NCI-H774 (cell line): ENCODE data around the gene CADM2.

Experiments used
- DNase-seq: peaks from one replicate; lab custom pipeline; 2025; lab: John Stamatoyannopoulos, UW

Gene CADM2

GRCh38 chr3:85808755-85809154 is 850.0 kb downstream of the CADM2 start:
- DNase-seq = no peak

DNA sequence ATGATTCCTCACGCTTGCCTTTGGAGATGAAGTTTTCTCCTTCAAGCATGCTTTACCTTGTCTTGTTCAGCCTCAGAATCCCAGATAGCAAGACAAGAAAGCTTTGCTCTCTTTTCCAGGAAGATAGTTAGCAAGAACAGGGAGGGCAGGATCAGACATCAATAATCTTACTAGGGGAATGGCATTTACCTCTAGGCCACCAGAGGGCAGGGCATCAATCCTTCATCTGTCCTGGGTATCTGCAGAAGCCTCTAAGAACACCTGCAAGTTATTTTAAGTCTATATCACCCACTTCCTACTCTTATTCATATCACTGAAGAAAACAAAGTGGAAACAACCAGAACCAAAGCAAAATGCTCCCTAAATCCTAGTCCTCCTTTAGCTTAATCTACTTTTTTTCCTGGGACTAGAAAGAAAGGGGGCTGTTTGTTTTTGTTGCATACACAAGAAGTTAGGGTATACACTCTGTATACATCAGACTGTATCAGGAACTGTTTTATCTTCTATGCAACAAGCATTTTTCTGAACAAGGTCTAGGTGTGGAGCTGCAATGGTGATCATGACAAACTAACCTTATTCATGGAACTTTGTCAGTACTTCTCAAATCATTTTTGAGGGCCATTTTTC is 862.5 kb downstream of the CADM2 start:
- no peak for DNase-seq

- DNase-seq = no peak
Measured at GRCh38 chr3:85835857-85836440, 877.2 kb downstream of the CADM2 start.

GRCh38 chr3:85837402-85837801 is 878.6 kb downstream of the CADM2 start:
- DNase-seq = no peak

- no peak for DNase-seq
Measured at GRCh38 chr3:85838921-85839320, 880.1 kb downstream of the CADM2 start.

DNA sequence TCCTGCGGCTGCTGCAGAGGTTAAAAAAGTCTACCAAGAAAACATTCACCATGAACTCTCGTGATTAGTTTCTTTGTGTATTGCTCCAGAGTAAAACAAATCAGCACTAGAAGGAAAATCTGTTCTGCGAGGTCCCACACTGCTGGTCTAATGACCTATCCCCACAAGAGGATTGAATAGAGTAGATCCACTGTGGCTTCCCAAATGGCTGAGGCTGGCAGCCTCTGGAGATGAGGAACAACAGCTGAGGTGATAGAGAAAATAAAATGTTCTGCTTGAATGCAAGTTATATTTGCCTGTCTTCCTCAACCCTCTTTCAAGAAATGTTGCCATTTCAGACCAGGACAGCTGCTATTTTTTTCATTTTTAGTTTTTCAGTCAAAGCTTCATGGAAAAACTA is 883.3 kb downstream of the CADM2 start:
- DNase-seq = no peak

DNA sequence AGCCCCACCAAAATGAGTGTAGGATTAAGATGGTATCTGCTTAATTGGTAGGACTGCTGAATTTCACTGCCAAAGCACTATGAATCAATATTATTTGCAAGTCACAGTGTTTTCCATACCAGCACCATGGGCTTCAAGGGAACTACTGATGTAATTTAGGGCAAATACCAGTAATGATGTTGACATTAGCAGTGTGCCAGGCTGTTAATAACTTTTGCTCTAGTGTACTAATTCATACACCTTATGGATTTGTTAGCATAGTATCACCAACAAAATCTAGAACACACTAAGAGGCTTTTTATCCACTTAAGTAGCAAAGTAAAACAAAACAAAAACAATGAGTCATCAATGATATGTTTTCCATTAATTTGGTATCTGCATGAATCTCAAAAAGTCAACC is 888.2 kb downstream of the CADM2 start:
- DNase-seq = peak; percentile 7

GRCh38 chr3:85851071-85851470 is 892.3 kb downstream of the CADM2 start:
- DNase-seq = no peak

DNA sequence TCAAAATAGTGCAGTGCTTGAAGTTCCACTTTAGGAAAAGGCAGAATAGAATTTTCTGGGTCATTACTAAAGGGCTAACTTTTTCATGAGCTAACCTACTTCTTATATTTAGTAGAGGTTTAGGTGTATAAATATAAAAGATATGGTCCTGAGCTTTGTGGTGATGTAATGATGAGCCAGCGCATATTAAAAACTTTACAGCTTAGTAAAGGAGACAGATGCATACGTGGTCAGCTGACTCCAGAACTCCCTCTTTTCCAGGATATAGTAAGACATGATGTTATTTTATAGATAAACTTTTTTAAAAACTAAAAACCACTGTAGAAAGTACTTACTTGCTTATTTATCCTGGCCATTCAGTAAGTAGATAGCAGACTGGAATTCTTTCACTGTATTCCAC is 895.0 kb downstream of the CADM2 start:
- DNase-seq = no peak

- no peak for DNase-seq
Measured at GRCh38 chr3:85862893-85863455, 904.2 kb downstream of the CADM2 start.

GRCh38 chr3:85864896-85865295 is 906.1 kb downstream of the CADM2 start:
- no peak for DNase-seq

- no peak for DNase-seq
Measured at GRCh38 chr3:85867072-85867471, 908.3 kb downstream of the CADM2 start.

- DNase-seq = no peak
Measured at GRCh38 chr3:85875589-85875988, 916.8 kb downstream of the CADM2 start.

GRCh38 chr3:85877631-85878030 is 918.8 kb downstream of the CADM2 start:
- DNase-seq = no peak

GRCh38 chr3:85881833-85882393 is 923.1 kb downstream of the CADM2 start:
- DNase-seq = no peak

- DNase-seq = no peak
Measured at GRCh38 chr3:85890043-85890555, 931.3 kb downstream of the CADM2 start.

GRCh38 chr3:85903434-85903833 is 944.6 kb downstream of the CADM2 start:
- DNase-seq = no peak

DNA sequence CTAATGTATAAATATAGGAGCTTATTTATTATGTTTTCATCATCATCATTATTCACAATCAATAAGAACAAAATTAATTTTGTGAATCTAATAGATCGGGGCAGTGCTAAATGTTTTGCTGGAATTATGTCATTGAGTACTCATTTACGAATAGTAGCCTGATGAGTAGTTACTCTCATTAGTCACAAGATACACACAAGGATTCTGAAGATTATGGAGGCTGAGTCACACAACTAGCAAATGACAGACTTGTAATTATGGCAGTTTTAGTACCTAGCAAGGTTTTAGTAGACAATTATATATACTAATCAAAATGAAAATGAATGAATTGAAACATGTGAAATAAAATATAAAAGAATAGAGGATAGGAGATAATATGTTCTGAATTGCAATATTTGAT is 954.2 kb downstream of the CADM2 start:
- DNase-seq = no peak

DNA sequence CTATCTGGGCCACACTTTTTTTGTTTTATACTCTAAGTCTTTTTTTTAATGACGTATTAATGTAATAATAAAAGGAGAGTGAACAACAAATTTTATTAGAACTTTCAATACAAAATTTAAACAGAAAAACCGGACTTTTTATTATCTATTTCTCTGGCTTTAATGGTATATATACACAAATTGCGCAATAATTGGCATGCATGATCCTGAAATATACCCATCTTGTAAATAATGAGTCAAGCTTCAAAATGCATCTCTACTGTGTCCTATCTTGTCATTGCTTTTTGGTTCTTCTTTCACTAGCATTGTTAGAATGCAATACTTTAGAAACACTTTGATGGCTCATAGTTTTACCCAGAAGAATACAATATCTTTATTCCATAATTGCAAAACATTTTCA is 963.6 kb downstream of the CADM2 start:
- DNase-seq = no peak

- DNase-seq = no peak
Measured at GRCh38 chr3:85930718-85931117, 971.9 kb downstream of the CADM2 start.

DNA sequence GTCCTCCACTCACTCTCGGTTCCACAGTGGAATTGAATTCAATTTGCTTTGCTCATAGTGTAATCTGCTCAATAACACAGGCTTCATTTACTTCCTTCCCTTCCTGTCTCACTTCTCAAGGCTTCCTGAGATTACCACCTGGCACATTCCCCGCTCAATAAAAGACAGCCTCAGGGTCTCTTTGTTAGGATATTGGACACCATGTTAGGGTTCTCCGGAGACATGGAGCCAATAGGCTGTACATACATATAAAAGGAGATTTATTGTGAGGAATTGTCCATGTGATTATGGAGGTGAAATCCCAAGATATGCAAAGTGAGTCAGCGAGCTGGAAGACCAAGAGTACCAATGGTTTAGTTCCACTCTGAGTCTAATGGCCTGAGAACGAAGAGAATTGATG is 974.5 kb downstream of the CADM2 start:
- DNase-seq = no peak

DNA sequence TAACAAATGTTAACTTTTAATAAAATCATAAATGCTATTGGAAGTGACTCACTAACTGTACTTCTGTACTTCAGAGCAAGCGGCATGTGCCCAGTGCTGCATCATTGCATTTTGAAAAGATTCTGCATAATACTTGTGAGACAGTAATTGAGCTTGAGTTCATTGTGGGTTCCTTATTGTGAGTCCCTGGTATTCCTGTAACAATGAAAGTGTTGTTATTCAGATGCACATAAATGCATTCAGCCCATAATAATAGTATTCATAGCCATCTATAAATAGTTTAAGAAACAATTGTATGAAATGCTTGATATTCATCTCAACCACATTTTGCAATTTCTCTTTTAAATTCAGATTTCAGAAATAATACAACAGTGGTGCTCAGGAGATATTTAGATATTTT is 976.4 kb downstream of the CADM2 start:
- DNase-seq = no peak

GRCh38 chr3:85939074-85939482 is 980.3 kb downstream of the CADM2 start:
- DNase-seq = peak; percentile 47
